Effector CD4-positive, alpha-beta T cell (primary cell): Measurements from ENCODE around the gene IGSF22.
A peak's percentile ranks its signal among the peaks of the same experiment; 100 is the strongest.
"Not testable (repeated sequence)": the region's sequence is repeated elsewhere in the genome, so short reads cannot be mapped to it uniquely, and the experiment has no call there.

ENCODE experiments used
- DNase-seq: peaks from one replicate; pipeline ENCODE4 v3.0.0-alpha.2; 2020

The IGSF22 gene

GRCh38 chr11:18709414-18709813, 16.6 kb downstream of the IGSF22 start:
- DNase-seq, result no peak

GRCh38 chr11:18707811-18708340, 18.1 kb downstream of the IGSF22 start:
- DNase-seq, result no peak

GRCh38 chr11:18706330-18707243, 19.4 kb downstream of the IGSF22 start:
- DNase-seq, result peak; percentile 34

- DNase-seq, result no peak
Measured at GRCh38 chr11:18705651-18706281, 20.2 kb downstream of the IGSF22 start.

- DNase-seq, result no peak
Measured at GRCh38 chr11:18704698-18705097, 21.3 kb downstream of the IGSF22 start.

- DNase-seq, result no peak
Measured at GRCh38 chr11:18704045-18704645, 21.8 kb downstream of the IGSF22 start.

GRCh38 chr11:18703001-18703763, 22.8 kb downstream of the IGSF22 start:
- no peak for DNase-seq

GRCh38 chr11:18701614-18702216, 24.3 kb downstream of the IGSF22 start:
- no peak for DNase-seq

GRCh38 chr11:18700872-18701271, 25.1 kb downstream of the IGSF22 start:
- DNase-seq, result no peak

- DNase-seq, result no peak
Measured at GRCh38 chr11:18700375-18700774, 25.6 kb downstream of the IGSF22 start.

- no peak for DNase-seq
Measured at GRCh38 chr11:18699848-18700261, 26.1 kb downstream of the IGSF22 start.

GRCh38 chr11:18699269-18699596, 26.8 kb downstream of the IGSF22 start:
- DNase-seq, result no peak

GRCh38 chr11:18698341-18699268, 27.4 kb downstream of the IGSF22 start, which contains the start of gene TMEM86A:
TMEM86A (plus strand) TSS chr11:18698779; CDS start chr11:18698887, 108 bp downstream.
- DNase-seq, result peak; percentile 89

GRCh38 chr11:18697576-18697975, 28.4 kb downstream of the IGSF22 start:
- no peak for DNase-seq

- DNase-seq, result no peak
Measured at GRCh38 chr11:18696638-18697225, 29.3 kb downstream of the IGSF22 start.

GRCh38 chr11:18692941-18693760, 32.8 kb downstream of the IGSF22 start:
- DNase-seq, result no peak

GRCh38 chr11:18691467-18692140, 34.4 kb downstream of the IGSF22 start:
- not testable (repeated sequence) for DNase-seq

- DNase-seq, result no peak
Measured at GRCh38 chr11:18684267-18684666, 41.7 kb downstream of the IGSF22 start.

GRCh38 chr11:18682466-18682865, 43.5 kb downstream of the IGSF22 start:
- DNase-seq, result no peak
